ENCODE data around the gene VWA7. TPM values are rescaled to one million over a fixed set of nuclear protein-coding genes. Genes with fewer than 3 reads are reported as not detected.
A peak's percentile ranks its signal among the peaks of the same experiment; 100 is the strongest.

VWA7 gene
- total RNA-seq, 4 donors from 2014 or later: 0.49 to 4.8 (median 1.4) TPM

DNA sequence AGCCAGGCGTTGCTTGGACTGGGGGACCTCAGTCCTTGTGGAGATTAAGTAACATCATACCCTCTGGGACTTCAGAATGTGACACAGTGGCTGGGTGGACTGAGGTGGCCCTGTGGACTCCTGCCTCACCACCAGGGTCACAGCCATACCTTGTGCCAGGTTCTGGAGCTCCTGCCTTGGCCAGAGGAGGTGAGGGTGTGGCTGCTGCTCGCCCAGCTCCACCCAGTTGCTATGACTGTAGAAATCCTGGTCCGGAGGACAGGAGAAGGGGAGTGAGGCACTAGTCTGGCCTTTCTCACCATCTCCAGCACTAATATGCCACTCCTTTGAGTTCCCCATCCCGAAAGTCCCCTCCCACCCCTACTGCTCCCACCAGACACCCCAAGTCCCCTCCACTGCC is 1.9 kb downstream of the VWA7 start:
- H3K4me3 ChIP-seq (ENCODE audit: low read depth, poor library complexity, severe bottlenecking): no peak overlapping the region
- intact Hi-C loops (cut with DNase I; ENCODE audit: low total_unique reads): no loop called here
- WGBS, 2 donors: 46 to 54% methylated on average over 4 of the region's 4 CpGs
- no peak for DNase-seq (ENCODE audit: low spot score in 2 of 2)
- TF ChIP-seq, protein P1, sequence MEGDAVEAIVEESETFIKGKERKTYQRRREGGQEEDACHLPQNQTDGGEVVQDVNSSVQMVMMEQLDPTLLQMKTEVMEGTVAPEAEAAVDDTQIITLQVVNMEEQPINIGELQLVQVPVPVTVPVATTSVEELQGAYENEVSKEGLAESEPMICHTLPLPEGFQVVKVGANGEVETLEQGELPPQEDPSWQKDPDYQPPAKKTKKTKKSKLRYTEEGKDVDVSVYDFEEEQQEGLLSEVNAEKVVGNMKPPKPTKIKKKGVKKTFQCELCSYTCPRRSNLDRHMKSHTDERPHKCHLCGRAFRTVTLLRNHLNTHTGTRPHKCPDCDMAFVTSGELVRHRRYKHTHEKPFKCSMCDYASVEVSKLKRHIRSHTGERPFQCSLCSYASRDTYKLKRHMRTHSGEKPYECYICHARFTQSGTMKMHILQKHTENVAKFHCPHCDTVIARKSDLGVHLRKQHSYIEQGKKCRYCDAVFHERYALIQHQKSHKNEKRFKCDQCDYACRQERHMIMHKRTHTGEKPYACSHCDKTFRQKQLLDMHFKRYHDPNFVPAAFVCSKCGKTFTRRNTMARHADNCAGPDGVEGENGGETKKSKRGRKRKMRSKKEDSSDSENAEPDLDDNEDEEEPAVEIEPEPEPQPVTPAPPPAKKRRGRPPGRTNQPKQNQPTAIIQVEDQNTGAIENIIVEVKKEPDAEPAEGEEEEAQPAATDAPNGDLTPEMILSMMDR (IDR thresholded peaks at IDR 0.05): no peak
- no peak for TF ChIP-seq POLR2A (IDR thresholded peaks at IDR 0.05)

DNA sequence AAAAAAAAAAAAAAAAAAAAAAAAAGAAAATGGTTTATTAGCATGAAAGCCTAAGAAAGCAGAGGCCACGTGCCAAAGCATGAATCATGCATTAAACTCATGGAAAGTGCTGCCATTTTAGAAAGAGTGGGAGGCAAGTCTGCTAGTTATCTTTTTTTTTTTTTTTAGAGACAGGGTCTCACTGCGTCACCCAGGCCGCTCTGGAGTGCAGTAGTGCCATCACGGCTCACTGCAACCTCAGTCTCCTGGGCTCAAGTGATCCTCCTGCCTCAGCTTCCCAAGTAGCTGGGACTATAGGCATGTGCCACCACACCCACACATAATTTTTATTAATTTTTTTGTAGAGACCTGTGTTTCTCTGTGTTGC is 5.2 kb downstream of the VWA7 start:
- intact Hi-C loops (cut with DNase I; ENCODE audit: low total_unique reads): no loop called here
- TF ChIP-seq, protein P1 (IDR thresholded peaks at IDR 0.05): no peak
- no peak for TF ChIP-seq POLR2A (IDR thresholded peaks at IDR 0.05)
- no peak for DNase-seq (ENCODE audit: low spot score in 2 of 2)
- H3K4me3 ChIP-seq (ENCODE audit: low read depth, poor library complexity, severe bottlenecking): no peak overlapping the region
- 66 to 71% methylated on average over 4 of the region's 4 CpGs for WGBS, 2 donors

DNA sequence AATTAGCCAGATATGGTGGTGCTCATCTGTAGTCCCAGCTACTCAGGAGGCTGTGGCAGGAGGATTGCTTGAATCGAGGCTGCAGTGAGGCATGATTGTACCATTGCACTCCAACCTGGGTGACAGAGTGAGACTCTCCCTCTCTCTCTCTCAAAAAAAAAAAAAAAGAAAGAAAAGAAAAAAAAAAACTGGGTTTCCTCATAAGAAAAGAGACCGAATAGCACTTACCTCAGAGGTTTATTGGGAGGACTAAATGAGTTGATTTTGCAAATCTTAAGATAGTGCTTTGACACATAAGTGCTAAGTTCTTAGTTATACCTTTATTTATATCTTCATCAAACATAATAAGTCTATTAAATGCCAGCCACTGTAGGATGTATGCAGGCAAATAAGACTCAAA is 6.3 kb downstream of the VWA7 start:
- no peak for TF ChIP-seq POLR2A (IDR thresholded peaks at IDR 0.05)
- TF ChIP-seq, protein P1 (IDR thresholded peaks at IDR 0.05): no peak
- intact Hi-C loops (cut with DNase I; ENCODE audit: low total_unique reads): no loop called here
- no peak overlapping the region for H3K4me3 ChIP-seq (ENCODE audit: low read depth, poor library complexity, severe bottlenecking)
- whole genome bisulfite sequencing, 2 donors: 89% methylated on average over 2 of the region's 2 CpGs
- DNase-seq (ENCODE audit: low spot score in 2 of 2): no peak

DNA sequence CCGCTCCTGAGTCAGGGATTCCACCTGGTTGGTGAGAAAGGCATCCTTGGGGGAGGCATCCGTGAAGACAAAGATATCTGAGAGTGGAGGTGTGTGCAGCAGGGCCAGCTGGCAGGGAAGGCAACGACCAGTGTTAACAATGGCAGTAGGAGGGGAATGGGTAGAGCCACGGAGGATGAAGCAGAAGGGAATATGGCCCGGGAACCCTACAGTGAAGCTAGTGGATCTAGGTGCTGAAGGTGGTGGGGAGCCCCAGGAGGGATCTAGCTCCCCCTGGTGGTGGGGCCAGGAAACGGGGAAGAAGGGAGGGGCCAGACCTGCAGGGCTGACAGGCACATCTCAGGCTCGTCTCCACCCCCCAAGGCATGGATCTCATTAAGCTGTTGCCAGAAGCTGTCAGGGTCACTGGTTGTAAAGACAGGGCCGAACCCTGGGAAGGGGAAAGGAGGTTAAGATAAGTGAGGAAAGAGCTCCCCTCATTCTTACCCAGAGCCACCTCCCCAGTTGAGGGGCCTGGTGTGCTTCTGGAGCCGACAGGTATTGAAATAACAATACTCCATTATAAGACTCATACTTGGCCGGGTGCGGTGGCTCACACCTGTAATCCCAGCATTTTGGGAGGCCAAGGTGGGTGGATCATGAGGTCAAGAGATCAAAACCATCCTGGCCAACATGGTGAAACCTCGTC is 7.3 kb downstream of the VWA7 start:
- intact Hi-C loops (cut with DNase I; ENCODE audit: low total_unique reads): loop anchor here (5.0 kb wide), 2 partner anchors 83 to 1452 kb away; no protein-coding TSS in a partner anchor
- DNase-seq (ENCODE audit: low spot score in 2 of 2): peak; percentile 45 to 93
- no peak overlapping the region for H3K4me3 ChIP-seq (ENCODE audit: low read depth, poor library complexity, severe bottlenecking)
- TF ChIP-seq, protein P1 (IDR thresholded peaks at IDR 0.05): peak in 1 of 3 donors; percentile 32
- no peak for TF ChIP-seq POLR2A (IDR thresholded peaks at IDR 0.05)
- 56 to 57% methylated on average over 12 of the region's 12 CpGs for WGBS, 2 donors

DNA sequence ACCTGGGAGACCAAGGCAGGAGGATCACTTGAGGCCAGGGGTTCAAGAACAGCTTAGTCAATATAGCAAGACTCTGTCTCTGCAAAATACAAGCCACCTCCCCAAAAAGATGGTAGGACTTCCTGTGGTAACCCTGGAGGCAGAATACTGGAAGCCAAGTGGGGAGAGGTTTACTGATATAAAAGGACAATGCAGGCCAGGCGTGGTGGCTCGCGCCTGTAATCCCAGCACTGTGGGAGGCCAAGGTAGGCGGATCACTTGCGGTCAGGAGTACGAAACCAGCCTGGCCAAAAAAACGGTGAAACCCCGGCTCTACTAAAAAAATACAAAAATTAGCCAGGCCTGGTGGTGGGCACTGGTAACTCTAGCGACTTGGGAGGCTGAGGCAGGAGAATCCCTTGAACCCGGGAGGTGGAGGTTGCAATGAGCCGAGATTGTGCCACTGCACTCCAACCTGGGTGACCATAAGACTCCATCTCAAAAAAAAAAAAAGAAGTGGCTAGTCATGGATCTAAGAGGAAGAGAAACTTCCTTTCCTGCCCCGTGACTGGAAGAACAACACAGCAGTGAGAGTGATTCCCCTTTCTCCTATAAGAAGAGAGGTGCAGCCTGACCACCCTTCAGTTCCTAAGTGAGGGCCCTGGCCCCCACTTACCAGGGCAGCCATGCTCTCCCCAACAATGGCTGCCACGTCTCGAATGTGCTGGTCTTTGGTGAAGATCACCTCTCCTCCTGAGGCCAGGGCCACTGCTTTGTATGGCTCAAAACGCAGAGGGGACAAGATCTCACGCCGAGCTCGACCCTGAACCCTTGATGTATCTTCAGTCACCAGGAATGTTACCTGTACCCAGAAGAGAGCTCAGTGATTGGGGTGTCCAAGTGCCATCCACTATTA is 8.5 kb downstream of the VWA7 start:
- intact Hi-C loops (cut with DNase I; ENCODE audit: low total_unique reads): loop anchor here (5.0 kb wide), 2 partner anchors 81 to 1454 kb away; no protein-coding TSS in a partner anchor
- no peak for DNase-seq (ENCODE audit: low spot score in 2 of 2)
- H3K4me3 ChIP-seq (ENCODE audit: low read depth, poor library complexity, severe bottlenecking): no peak overlapping the region
- no peak for TF ChIP-seq POLR2A (IDR thresholded peaks at IDR 0.05)
- TF ChIP-seq, protein P1 (IDR thresholded peaks at IDR 0.05): no peak
- WGBS, 2 donors: 89 to 91% methylated on average over 18 of the region's 18 CpGs
